Measurements from ENCODE around the gene ZBTB25.

- TF ChIP-seq CTCF (IDR thresholded peaks at IDR 0.05) (no peak), POLR2A (IDR thresholded peaks at IDR 0.05) (no peak)
Measured at GRCh38 chr14:64502456-64502855, 1.2 kb downstream of the ZBTB25 start.
